Measurements from ENCODE around the gene NOXA1.

DNA sequence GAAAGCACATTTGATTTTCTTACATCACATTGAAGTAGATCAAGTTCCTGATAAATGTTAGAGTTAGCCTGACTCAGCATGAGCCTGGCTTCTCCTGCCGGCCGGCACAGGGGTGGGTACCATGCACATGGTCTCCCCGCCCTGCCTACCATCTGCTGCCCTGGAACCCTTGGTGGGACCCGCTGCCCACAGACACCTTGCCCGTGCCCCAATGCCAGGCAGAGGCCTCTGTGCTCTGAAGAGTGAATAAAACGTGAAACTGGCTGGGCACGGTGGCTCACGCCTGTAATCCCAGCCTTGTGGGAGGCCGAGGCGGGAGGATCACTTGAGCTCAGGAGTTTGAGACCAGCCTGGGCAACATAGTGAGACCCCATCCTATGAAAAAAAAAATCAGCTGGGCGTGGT is 17.5 kb upstream of the NOXA1 start:
- TF ChIP-seq, protein P1, sequence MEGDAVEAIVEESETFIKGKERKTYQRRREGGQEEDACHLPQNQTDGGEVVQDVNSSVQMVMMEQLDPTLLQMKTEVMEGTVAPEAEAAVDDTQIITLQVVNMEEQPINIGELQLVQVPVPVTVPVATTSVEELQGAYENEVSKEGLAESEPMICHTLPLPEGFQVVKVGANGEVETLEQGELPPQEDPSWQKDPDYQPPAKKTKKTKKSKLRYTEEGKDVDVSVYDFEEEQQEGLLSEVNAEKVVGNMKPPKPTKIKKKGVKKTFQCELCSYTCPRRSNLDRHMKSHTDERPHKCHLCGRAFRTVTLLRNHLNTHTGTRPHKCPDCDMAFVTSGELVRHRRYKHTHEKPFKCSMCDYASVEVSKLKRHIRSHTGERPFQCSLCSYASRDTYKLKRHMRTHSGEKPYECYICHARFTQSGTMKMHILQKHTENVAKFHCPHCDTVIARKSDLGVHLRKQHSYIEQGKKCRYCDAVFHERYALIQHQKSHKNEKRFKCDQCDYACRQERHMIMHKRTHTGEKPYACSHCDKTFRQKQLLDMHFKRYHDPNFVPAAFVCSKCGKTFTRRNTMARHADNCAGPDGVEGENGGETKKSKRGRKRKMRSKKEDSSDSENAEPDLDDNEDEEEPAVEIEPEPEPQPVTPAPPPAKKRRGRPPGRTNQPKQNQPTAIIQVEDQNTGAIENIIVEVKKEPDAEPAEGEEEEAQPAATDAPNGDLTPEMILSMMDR (IDR thresholded peaks at IDR 0.05; ENCODE audit: poor library complexity, severe bottlenecking), result no peak
- no peak for TF ChIP-seq EP300 (conservative IDR thresholded peaks at IDR 0.05; ENCODE audit: poor library complexity, severe bottlenecking)
- no peak for TF ChIP-seq TAF1 (IDR thresholded peaks at IDR 0.05; ENCODE audit: low read depth)

Data from neural cell (in vitro differentiated cells).